NCI-H748 (cell line): ENCODE results near the gene PTPRE.

ENCODE experiments used
- DNase-seq: peaks from one replicate; lab custom pipeline; 2025; ENCODE audit not compliant: unreplicated experiment; lab: John Stamatoyannopoulos, UW

The PTPRE gene

GRCh38 chr10:128042131-128042610 is 135.3 kb downstream of the PTPRE start:
- DNase-seq, result no peak

GRCh38 chr10:128043259-128044045 is 136.5 kb downstream of the PTPRE start:
- DNase-seq, result no peak

- DNase-seq, result no peak
Measured at GRCh38 chr10:128044186-128044585, 137.3 kb downstream of the PTPRE start.

- no peak for DNase-seq
Measured at GRCh38 chr10:128044961-128045832, 138.3 kb downstream of the PTPRE start.

GRCh38 chr10:128045833-128046120 is 138.9 kb downstream of the PTPRE start:
- no peak for DNase-seq

- DNase-seq, result no peak
Measured at GRCh38 chr10:128046156-128046952, 139.5 kb downstream of the PTPRE start.

- DNase-seq, result no peak
Measured at GRCh38 chr10:128046953-128047290, 140.0 kb downstream of the PTPRE start.

- DNase-seq, result no peak
Measured at GRCh38 chr10:128047351-128047750, 140.4 kb downstream of the PTPRE start.

- DNase-seq, result no peak
Measured at GRCh38 chr10:128047991-128048818, 141.3 kb downstream of the PTPRE start.

GRCh38 chr10:128048819-128049210 is 141.9 kb downstream of the PTPRE start:
- DNase-seq, result no peak

GRCh38 chr10:128049226-128050120 is 142.6 kb downstream of the PTPRE start:
- no peak for DNase-seq

- DNase-seq, result no peak
Measured at GRCh38 chr10:128050121-128050516, 143.2 kb downstream of the PTPRE start.

- no peak for DNase-seq
Measured at GRCh38 chr10:128050936-128051335, 144.0 kb downstream of the PTPRE start.

- no peak for DNase-seq
Measured at GRCh38 chr10:128051548-128051947, 144.6 kb downstream of the PTPRE start.

- no peak for DNase-seq
Measured at GRCh38 chr10:128052696-128053095, 145.8 kb downstream of the PTPRE start.

- DNase-seq, result no peak
Measured at GRCh38 chr10:128053356-128053755, 146.5 kb downstream of the PTPRE start.

GRCh38 chr10:128054163-128054970 is 147.5 kb downstream of the PTPRE start:
- DNase-seq, result no peak

GRCh38 chr10:128055061-128055868 is 148.4 kb downstream of the PTPRE start:
- no peak for DNase-seq
